ENCODE data around the gene C2CD2. TPM values are rescaled to one million over a fixed set of nuclear protein-coding genes. Genes with fewer than 3 reads are reported as not detected.

C2CD2 gene
- total and polyA plus RNA-seq, 2 of the 4 experiments (the other 2 are of a cell fraction), result 15.6 to 25.3 TPM

- Histone ChIP-seq H3K79me1 (ENCODE audit: low read depth in 1 of 2, low read length in 2 of 2) (peaks cover 21 to 42% of the 10 kb centered on the region in 2 experiments), H3K23ac (ENCODE audit: low read depth, low read length) (peak overlapping the region; percentile 18; the same call in 1 of the 2 replicates), H4K8ac (ENCODE audit: low read depth in 2 of 2, low read length in 2 of 2) (0 out of 4 replicates have a peak overlapping the region, but pooled peaks of 1 of the 2 experiments have one; percentile 1), H4K91ac (ENCODE audit: insufficient read depth, low read depth, low read length) (no peak overlapping the region), H3K4me2 (ENCODE audit: low read depth, low read length) (peak overlapping the region; percentile 41; the same call in 1 of the 2 replicates), H3K4ac (ENCODE audit: low read depth, low read length) (peak overlapping the region; percentile 38; the same call in 1 of the 2 replicates), H2AK9ac (replicated peaks; ENCODE audit: low read depth, low read length, poor library complexity) (no peak overlapping the region), H2BK15ac (ENCODE audit: low read depth, low read length) (no peak overlapping the region), H2BK20ac (ENCODE audit: low read depth, low read length) (no peak overlapping the region), H3K56ac (ENCODE audit: extremely low read depth, insufficient read depth, low read length) (no peak overlapping the region), H3K4me3 (ENCODE audit: insufficient read depth, low read depth, low read length) (no peak overlapping the region), H3K14ac (replicated peaks; ENCODE audit: low read depth, low read length) (0 out of 2 replicates have a peak overlapping the region, but pooled peaks have one; percentile 16), H2AFZ (replicated peaks; ENCODE audit: low read length, poor library complexity) (no peak overlapping the region), H3K27ac (ENCODE audit: insufficient read depth, low read length) (no peak overlapping the region), H3K9me1 (ENCODE audit: insufficient read depth, low read length) (peaks cover 13% of the 10 kb centered on the region), H3K9ac (ENCODE audit: low read depth, low read length) (no peak overlapping the region), H3K9me3 (ENCODE audit: control insufficient read depth, insufficient read depth, low read length) (no peaks in the 10 kb centered on the region), H4K5ac (ENCODE audit: low read depth, low read length) (no peak overlapping the region), H2AK5ac (ENCODE audit: low read depth, low read length) (0 out of 2 replicates have a peak overlapping the region, but pooled peaks have one; percentile 26), H3K18ac (ENCODE audit: low read depth, low read length) (no peak overlapping the region), H2BK5ac (ENCODE audit: low read depth, low read length, poor library complexity, severe bottlenecking) (peak overlapping the region; percentile 60), H3K36me3 (ENCODE audit: control insufficient read depth, insufficient read depth, low read length) (no peaks in the 10 kb centered on the region; the same call in 1 of the 2 replicates), H3K4me1 (ENCODE audit: control insufficient read depth, insufficient read depth, low read length) (peaks cover 14% of the 10 kb centered on the region), H4K20me1 (ENCODE audit: insufficient read depth, low read length) (no peaks in the 10 kb centered on the region), H2BK120ac (ENCODE audit: low read depth, low read length) (peak overlapping the region; percentile 18; the same call in 1 of the 2 replicates), H3K27me3 (ENCODE audit: control insufficient read depth, insufficient read depth, low read length) (no peaks in the 10 kb centered on the region)
- in situ Hi-C loops (cut with MboI; ENCODE audit: low sequenced_read_pairs) (no loop called here), intact Hi-C loops (cut with micrococcal nuclease) (no loop called here), dilution Hi-C loops (cut with HindIII; ENCODE audit: low sequenced_read_pairs, unreplicated experiment) (no loop called here)
- CTCF ChIA-PET, result interaction anchor here (0.7 to 1.4 kb wide), 3 partner anchors 11 to 26 kb away, joined by 3 to 4 read pairs (median 3); no protein-coding TSS in a partner anchor
- no CpG with 5 or more reads among the region's 6 CpGs for WGBS, 2 experiments (ENCODE audit: extremely low coverage in 2 of 2, insufficient read length in 1 of 2)
- TF ChIP-seq MAZ (IDR thresholded peaks at IDR 0.05; ENCODE audit: borderline replicate concordance, low read depth, low read length) (no peak), MXI1 (IDR thresholded peaks at IDR 0.05; ENCODE audit: borderline replicate concordance, low read depth, low read length) (no peak), CHD1 (IDR thresholded peaks at IDR 0.05; ENCODE audit: low read depth, low read length) (no peak), MAFK (IDR thresholded peaks at IDR 0.05; ENCODE audit: low read depth, low read length) (no peak), ELK1 (IDR thresholded peaks at IDR 0.05; ENCODE audit: borderline replicate concordance, low read depth, low read length) (no peak), SMC3 (IDR thresholded peaks at IDR 0.05; ENCODE audit: low read depth, low read length) (no peak), RAD21 (IDR thresholded peaks at IDR 0.05; ENCODE audit: low read length) (no peak)
- TF ChIP-seq, protein P1, sequence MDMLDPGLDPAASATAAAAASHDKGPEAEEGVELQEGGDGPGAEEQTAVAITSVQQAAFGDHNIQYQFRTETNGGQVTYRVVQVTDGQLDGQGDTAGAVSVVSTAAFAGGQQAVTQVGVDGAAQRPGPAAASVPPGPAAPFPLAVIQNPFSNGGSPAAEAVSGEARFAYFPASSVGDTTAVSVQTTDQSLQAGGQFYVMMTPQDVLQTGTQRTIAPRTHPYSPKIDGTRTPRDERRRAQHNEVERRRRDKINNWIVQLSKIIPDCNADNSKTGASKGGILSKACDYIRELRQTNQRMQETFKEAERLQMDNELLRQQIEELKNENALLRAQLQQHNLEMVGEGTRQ (IDR thresholded peaks at IDR 0.05; ENCODE audit: low read depth, low read length), result no peak
- ATAC-seq (ENCODE audit: low read depth) (peak; percentile 38), DNase-seq (peak; percentile 57)
- no TSS peak for BruUV-seq (replicated peaks)
- POLR2A ChIA-PET (ENCODE audit: unreplicated experiment), result no interaction called here
These were observed 29.5 kb downstream of the C2CD2 start for GRCh38 chr21:41924368-41924754.
